Posterior cingulate gyrus (tissue), 11 donors: ENCODE results near the gene KCNG2.

Source experiments
- DNase-seq, 10 donors: peaks; one replicate each; pipeline versions ENCODE4 v3.0.0 to v3.0.0-alpha.2; 2020 to 2021; ENCODE audit warnings: mixed read lengths in 3 of 10
- intact Hi-C: fragments of 100-400 bp; cut with DNase I; formaldehyde crosslinking; loops from one replicate; pipeline ENCODE4 v1.15.1; 2023

The KCNG2 gene

DNA sequence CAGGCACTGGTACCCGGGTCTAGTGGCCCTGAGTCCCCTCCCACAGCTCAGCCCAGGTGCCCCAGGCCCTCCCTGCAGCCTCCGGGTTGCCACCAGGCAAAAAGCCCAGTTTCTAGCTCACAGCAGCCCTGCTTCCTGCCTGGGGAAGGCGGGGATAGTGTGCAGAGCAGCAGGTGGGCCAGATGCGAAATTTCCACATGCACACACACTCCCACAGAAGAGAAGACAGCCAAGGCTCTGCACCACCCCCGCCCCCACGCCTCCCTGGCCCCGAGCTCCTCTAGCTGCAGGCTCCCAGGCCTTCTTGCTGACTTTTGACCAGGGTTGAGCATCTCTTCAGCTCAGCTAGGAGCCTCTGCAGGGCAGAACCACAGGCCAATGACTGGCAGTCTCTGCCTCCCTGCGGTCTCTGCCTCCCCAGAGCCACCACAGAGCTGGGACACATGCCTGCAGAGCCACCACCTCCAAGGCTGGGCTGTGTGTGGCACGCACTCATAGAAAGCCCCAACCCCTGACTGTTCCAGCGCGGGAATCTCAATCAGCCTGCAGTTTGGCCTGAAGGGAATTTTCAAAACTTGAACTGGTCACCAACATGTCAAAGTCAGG, 146.5 kb downstream of the KCNG2 start:
- peak in 6 of 10 donors; percentile 4 to 91 (median 76) for DNase-seq
- intact Hi-C loops = no loop called here

DNA sequence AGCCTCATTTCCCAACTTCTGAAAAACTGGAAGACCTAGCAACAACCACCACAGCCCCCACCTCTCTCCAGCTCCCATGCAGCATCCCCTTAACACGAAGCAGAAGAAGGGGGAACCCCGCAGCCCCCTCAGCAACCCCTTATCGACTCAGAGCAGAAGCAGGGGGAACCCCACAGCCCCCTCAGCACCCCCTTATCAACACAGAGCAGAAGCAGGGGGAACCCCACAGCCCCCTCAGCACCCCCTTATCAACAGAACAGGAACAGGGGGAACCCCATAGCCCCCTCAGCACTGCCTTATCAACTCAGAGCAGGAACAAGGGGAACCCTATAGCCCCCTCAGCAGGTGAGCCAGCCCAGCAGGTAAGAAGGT, 147.0 kb downstream of the KCNG2 start:
- intact Hi-C loops = no loop called here
- peak in 1 of 10 donors; percentile 52 for DNase-seq

DNA sequence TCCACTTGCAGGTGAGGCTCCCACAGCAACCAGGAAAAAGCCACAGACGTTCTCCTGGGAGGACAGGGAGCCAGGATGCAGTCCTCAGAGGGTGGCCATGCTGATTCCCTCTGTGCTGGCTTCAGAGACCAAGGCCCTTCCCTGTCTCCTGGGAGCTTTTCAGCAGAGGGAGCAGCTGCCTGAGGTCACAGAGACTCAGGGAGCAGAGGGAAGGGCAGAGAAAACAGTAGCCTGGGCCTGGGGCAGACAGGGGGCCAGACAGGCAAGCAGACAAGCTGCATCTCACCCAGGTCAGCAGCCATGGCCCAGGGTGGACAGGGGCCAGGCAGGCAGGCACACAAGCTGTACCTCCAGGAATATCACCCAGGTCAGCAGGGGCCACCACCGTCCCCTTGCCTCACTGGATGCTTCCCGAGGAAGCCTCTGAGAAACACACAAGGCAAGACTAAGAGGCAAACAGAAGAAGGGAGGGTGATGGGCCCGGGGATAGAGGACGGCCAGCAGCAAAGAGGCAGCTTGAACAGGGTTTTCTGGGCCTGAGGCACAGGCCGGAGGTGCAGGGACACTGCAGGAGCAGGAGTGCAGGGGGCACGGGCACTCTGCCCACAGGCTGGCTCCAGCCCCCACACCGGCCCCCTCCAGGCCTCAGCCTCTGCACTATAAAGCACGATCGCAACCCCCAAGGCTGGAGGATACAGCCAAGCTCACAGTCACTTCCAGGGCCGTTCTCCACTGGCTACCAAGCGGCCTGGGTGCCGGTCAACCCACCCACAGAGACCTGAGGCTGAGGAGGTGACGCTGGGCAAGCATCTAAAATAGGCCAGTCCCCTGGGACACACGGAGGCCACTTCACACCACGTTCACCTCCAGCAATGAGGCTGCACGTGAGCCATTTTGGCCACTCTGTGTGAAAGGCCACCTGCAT, 147.6 kb downstream of the KCNG2 start:
- peak in 4 of 10 donors; percentile 5 to 79 (median 70) for DNase-seq
- intact Hi-C loops = no loop called here

DNA sequence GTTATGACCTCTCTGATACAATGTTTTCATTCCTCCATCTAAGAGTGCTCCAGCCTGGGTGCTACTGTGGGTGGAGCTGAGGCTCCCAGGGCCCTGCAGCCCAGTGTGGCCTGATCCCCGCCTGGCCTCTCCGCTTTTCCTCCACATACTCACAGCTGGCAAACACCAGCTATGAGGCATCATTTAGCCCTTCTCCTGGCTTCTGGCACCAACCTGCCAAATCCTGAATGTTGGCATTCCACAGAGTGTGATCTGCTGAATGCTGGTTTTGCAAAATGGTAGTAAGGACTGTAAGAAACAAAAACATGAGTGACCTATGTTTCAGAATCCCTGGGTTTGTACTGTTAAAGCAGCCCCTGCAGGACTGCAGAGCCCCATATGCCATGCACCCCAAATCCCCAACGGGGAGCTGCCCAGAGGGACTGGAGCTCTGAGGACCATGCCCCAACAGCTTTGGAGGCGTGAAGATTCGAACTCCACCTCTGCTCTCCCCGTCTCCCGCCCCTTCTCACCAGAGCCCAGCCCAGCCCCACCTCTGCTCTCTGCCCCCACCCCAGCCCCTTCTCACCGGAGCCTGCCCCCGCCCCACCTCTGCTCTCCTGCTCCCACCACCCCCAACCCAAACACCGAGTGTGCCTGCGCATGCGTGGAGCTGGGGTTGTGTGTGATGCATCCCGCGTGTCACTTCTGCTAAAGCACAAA, 149.5 kb downstream of the KCNG2 start:
- intact Hi-C loops = no loop called here
- DNase-seq = peak in 2 of 10 donors; percentile 55 to 59

DNA sequence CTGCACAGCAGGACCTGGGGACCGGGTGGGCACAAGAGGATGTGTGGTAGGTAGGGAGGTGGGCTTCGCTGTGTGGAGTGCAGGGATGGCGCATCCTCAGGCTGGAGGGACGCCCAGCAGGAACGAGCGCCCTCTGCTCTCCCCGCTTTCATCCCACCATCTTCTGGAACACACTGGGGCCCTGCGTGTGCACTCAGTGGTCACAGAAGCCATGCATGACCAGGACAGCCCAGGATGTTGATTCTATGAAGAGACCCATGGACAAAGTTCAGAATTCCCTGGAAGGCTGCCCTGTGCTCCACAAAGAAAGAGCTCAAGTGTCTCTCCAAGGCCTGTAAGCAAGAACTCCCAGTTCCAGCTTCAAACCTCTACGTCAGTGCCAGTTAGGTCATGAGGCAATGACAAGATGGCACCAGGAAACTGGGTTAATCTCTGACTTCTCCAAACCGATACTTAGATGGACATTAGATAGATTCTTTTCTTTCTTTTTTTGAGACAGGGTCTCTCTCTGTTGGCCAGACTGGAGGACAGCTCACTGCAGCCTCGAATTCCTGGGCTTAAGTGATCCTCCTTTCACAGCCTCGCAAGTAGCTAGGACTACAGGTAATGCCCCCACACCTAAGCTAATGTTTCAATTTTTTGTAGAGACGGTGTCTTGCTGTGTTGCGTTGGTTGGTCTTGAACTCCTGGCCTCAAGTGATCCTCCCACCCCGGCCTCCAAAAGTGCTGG, 150.3 kb downstream of the KCNG2 start:
- DNase-seq = peak in 2 of 10 donors; percentile 25 to 61
- intact Hi-C loops = no loop called here

DNA sequence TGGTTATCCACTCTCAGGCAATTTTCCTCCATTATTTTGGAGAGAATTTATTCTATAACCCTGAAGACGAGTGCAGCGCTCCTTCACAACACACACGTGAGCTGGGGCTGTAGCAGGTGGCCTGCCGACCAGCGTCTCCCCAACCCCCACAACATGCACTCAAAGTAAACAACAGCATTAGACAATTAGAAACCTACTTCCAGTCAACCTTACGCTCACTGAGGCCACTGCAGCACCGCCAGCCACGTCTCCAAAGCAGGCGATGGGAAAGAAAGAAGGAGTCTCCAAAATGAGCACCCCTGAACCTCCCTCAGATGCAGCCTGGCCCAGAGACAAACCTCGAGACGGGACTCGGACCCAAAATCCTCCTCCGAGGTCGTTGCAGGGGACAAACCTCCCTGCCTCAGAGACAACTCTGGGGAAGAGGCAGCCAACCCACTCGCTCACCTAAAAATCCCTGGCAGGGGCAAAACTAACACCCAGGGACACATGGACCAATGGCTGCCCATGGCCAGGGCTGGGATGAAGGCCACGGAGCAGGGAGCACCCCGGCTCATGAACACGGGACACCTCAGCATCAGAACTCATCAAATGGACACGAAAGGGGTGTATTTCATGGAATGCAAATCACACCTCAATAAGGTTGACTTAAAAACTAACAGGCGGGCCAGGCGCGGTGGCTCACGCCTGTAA, 151.1 kb downstream of the KCNG2 start:
- intact Hi-C loops = no loop called here
- DNase-seq = peak in 2 of 10 donors; percentile 50 to 62
